H9 (cell line): ENCODE results near the gene CLEC2L. TPM values are rescaled to one million over a fixed set of nuclear protein-coding genes. Genes with fewer than 3 reads are reported as not detected.

Experiments used
- DNase-seq: peaks from one replicate; pipeline ENCODE4 v3.0.0-alpha.2; 2017
- H2AFZ ChIP-seq: one replicate; pipeline ENCODE4 v1.6.1; 2013; ENCODE audit warnings: mild to moderate bottlenecking, low read length, control low read depth, moderate library complexity
- H2AK5ac ChIP-seq: 2 replicates; pipeline ENCODE4 v1.6.1; 2013; ENCODE audit warnings: low read length, control low read depth, mixed read lengths; ENCODE audit not compliant: insufficient read length
- H2BK120ac ChIP-seq: one replicate; pipeline ENCODE4 v1.6.1; 2013; ENCODE audit warnings: low read depth, mild to moderate bottlenecking, low read length, control low read depth, inconsistent platforms; ENCODE audit not compliant: poor library complexity, severe bottlenecking
- H2BK12ac ChIP-seq: 2 replicates; pipeline ENCODE4 v1.6.1; 2013; ENCODE audit warnings: low read length, control low read depth, mixed read lengths, low read depth; ENCODE audit not compliant: insufficient read length
- H2BK15ac ChIP-seq: 2 replicates; pipeline ENCODE4 v1.6.1; 2013; ENCODE audit warnings: low read depth, low read length, control low read depth
- H2BK20ac ChIP-seq: one replicate; pipeline ENCODE4 v1.6.1; 2013; ENCODE audit warnings: low read depth, mild to moderate bottlenecking, low read length, control low read depth, inconsistent platforms; ENCODE audit not compliant: poor library complexity, severe bottlenecking
- H2BK5ac ChIP-seq: 2 replicates; pipeline ENCODE4 v1.6.1; 2013; ENCODE audit warnings: low read length, control low read depth, mixed read lengths; ENCODE audit not compliant: insufficient read length
- H3K14ac ChIP-seq: 2 replicates; pipeline ENCODE4 v1.6.1; 2013; ENCODE audit warnings: low read length, control low read depth; ENCODE audit not compliant: insufficient read depth
- H3K18ac ChIP-seq: 2 replicates; pipeline ENCODE4 v1.6.1; 2013; ENCODE audit warnings: low read depth, mild to moderate bottlenecking, mixed read lengths, low read length, control low read depth; ENCODE audit not compliant: insufficient read length
- H3K23ac ChIP-seq: 2 replicates; pipeline ENCODE4 v1.6.1; 2013; ENCODE audit warnings: low read length, control low read depth, mixed read lengths, low read depth; ENCODE audit not compliant: insufficient read length
- H3K23me2 ChIP-seq: 2 replicates; pipeline ENCODE4 v1.6.1; 2013; ENCODE audit warnings: low read depth, mild to moderate bottlenecking, mixed read lengths, low read length, control low read depth; ENCODE audit not compliant: insufficient read length, poor library complexity, severe bottlenecking
- H3K27ac ChIP-seq: 2 replicates; pipeline ENCODE4 v1.5.1; 2013; ENCODE audit warnings: low read length, control low read depth, mixed read lengths, low read depth; ENCODE audit not compliant: insufficient read length
- H3K27me3 ChIP-seq: 2 replicates; pipeline ENCODE4 v1.6.1; 2013; ENCODE audit warnings: low read length, control low read depth, inconsistent platforms; ENCODE audit not compliant: insufficient read depth
- H3K4ac ChIP-seq: 2 replicates; pipeline ENCODE4 v1.6.1; 2013; ENCODE audit warnings: low read depth, mild to moderate bottlenecking, control low read depth, inconsistent platforms, low read length, moderate library complexity
- H3K4me1 ChIP-seq: 2 replicates; pipeline ENCODE4 v1.6.1; 2013; ENCODE audit warnings: low read length, control low read depth, inconsistent platforms; ENCODE audit not compliant: insufficient read depth
- H3K4me2 ChIP-seq: 2 replicates; pipeline ENCODE4 v1.6.1; 2013; ENCODE audit warnings: low read length, control low read depth, mixed read lengths; ENCODE audit not compliant: insufficient read length, insufficient read depth
- H3K56ac ChIP-seq: 2 replicates; pipeline ENCODE4 v1.6.1; 2013; ENCODE audit warnings: low read depth, mild to moderate bottlenecking, mixed read lengths, low read length, control low read depth; ENCODE audit not compliant: insufficient read length
- H3K79me1 ChIP-seq: 2 replicates; pipeline ENCODE4 v1.6.1; 2013; ENCODE audit warnings: low read depth, mild to moderate bottlenecking, moderate library complexity, low read length, control low read depth, inconsistent platforms; ENCODE audit not compliant: insufficient read depth, poor library complexity, severe bottlenecking
- H3K79me2 ChIP-seq: 2 replicates; pipeline ENCODE4 v1.6.1; 2013; ENCODE audit warnings: low read length, control low read depth, inconsistent platforms; ENCODE audit not compliant: insufficient read depth
- H3K9ac ChIP-seq: 2 replicates; pipeline ENCODE4 v1.6.1; 2013; ENCODE audit warnings: low read length, control low read depth, mixed read lengths; ENCODE audit not compliant: insufficient read length; ENCODE audit errors: extremely low read depth
- H3K9me3 ChIP-seq: one replicate; pipeline ENCODE4 v1.6.1; 2013; ENCODE audit warnings: low read depth, low read length, inconsistent platforms; ENCODE audit not compliant: control insufficient read depth
- H3T11ph ChIP-seq: one replicate; pipeline ENCODE4 v1.6.1; 2013; ENCODE audit warnings: mild to moderate bottlenecking, low read length, control low read depth, inconsistent platforms
- H4K20me1 ChIP-seq: one replicate; pipeline ENCODE4 v1.6.1; 2013; ENCODE audit not compliant: control insufficient read depth, insufficient read length, insufficient read depth
- H4K5ac ChIP-seq: 2 replicates; pipeline ENCODE4 v1.6.1; 2013; ENCODE audit warnings: low read depth, mild to moderate bottlenecking, mixed read lengths, low read length, control low read depth; ENCODE audit not compliant: insufficient read length
- H4K8ac ChIP-seq: replicated peaks from 2 replicates; pipeline ENCODE4 v1.6.1; 2013; ENCODE audit warnings: low read length, control low read depth, mixed read lengths, low read depth; ENCODE audit not compliant: insufficient read length
- H4K91ac ChIP-seq: 2 replicates; pipeline ENCODE4 v1.6.1; 2013; ENCODE audit warnings: low read depth, mild to moderate bottlenecking, moderate library complexity, mixed read lengths, low read length, control low read depth; ENCODE audit not compliant: insufficient read length
- H3K27ac Mint-ChIP-seq, 3 experiments: 2 replicates in 2 of 3; 3 replicates in 1 of 3; pipeline ENCODE4 v1.8.0; 2020 to 2021; ENCODE audit warnings: mixed read lengths in 3 of 3, mild to moderate bottlenecking in 1 of 3, moderate library complexity in 1 of 3
- H3K27me3 Mint-ChIP-seq: 2 replicates; pipeline ENCODE4 v1.8.0; 2021; ENCODE audit warnings: low read depth, mild to moderate bottlenecking, moderate library complexity, mixed read lengths
- H3K36me3 Mint-ChIP-seq, 3 experiments: 2 replicates in 2 of 3; 3 replicates in 1 of 3; pipeline ENCODE4 v1.8.0; 2020 to 2021; ENCODE audit warnings: low read depth in 3 of 3, mixed read lengths in 3 of 3; ENCODE audit not compliant: insufficient read depth in 1 of 3
- H3K4me1 Mint-ChIP-seq, 2 experiments: 2 replicates each; pipeline ENCODE4 v1.8.0; 2020; ENCODE audit warnings: mixed read lengths in 2 of 2
- H3K4me3 Mint-ChIP-seq, 2 experiments: 2 replicates in 1 of 2; 3 replicates in 1 of 2; pipeline ENCODE4 v1.8.0; 2020 to 2021; ENCODE audit warnings: mild to moderate bottlenecking in 2 of 2, mixed read lengths in 2 of 2, moderate library complexity in 1 of 2
- H3K9me3 Mint-ChIP-seq, 2 experiments: 2 replicates in 1 of 2; 3 replicates in 1 of 2; pipeline ENCODE4 v1.8.0; 2020; ENCODE audit warnings: mild to moderate bottlenecking in 2 of 2, mixed read lengths in 2 of 2, moderate library complexity in 1 of 2
- CTCF ChIP-seq: fragments of 200-600 bp; sonication (generic); conservative IDR thresholded peaks from 3 replicates; pipeline ENCODE4 v1.8.0; 2021; ENCODE audit warnings: antibody characterized with exemption, mild to moderate bottlenecking
- WGBS: extraction: QIAGEN DNeasy Blood & Tissue Kit; methylation state at CpG from one replicate; pipeline ENCODE4 v1.1.7; 2013; ENCODE audit warnings: missing lambda C conversion rate, low lambda C conversion rate, mixed read lengths; ENCODE audit not compliant: insufficient read length; ENCODE audit errors: extremely low coverage; 5-methylcytosine and 5-hydroxymethylcytosine counted together
- total RNA-seq: library from RNA; stranded (reverse); gene quantifications from 2 replicates; pipeline ENCODE4 v1.2.1, GENCODE V29; 2021

CLEC2L gene
- total RNA-seq, 1 experiment from 2014 or later: 0.74 TPM

- H3K4me2 ChIP-seq: no peak overlapping the region
- Mint-ChIP-seq H3K27ac (peak overlapping the region in 2 of 3 experiments; percentile 32 to 75; a peak in 3 of 7 replicates), H3K4me3 (no peak overlapping the region), H3K9me3 (no peaks in the 10 kb centered on the region), H3K36me3 (peaks cover 0 to 10% (median 6%) of the 10 kb centered on the region in 3 experiments; a peak in 5 of 7 replicates), H3K4me1 (peaks cover 3 to 10% of the 10 kb centered on the region in 2 experiments), H3K27me3 (no peaks in the 10 kb centered on the region)
- no peak overlapping the region for H2BK15ac ChIP-seq
- no peak overlapping the region for H3K18ac ChIP-seq
- no peak for DNase-seq
- no CpG with 5 or more reads among the region's 7 CpGs for WGBS
- H2BK5ac ChIP-seq: no peak overlapping the region
- H4K5ac ChIP-seq: no peak overlapping the region
- H4K8ac ChIP-seq: no peak overlapping the region
- no peak overlapping the region for H3K4ac ChIP-seq
- H2AFZ ChIP-seq: no peak overlapping the region
- no peaks in the 10 kb centered on the region for H3K27me3 ChIP-seq
- H2BK12ac ChIP-seq: no peak overlapping the region
- H3K23ac ChIP-seq: no peak overlapping the region
- H3K23me2 ChIP-seq: no peaks in the 10 kb centered on the region
- no peaks in the 10 kb centered on the region for H3K9me3 ChIP-seq
- no peak overlapping the region for H2BK120ac ChIP-seq
- TF ChIP-seq CTCF: no peak
- H3K4me1 ChIP-seq: no peaks in the 10 kb centered on the region
- no peaks in the 10 kb centered on the region for H4K20me1 ChIP-seq
- H4K91ac ChIP-seq: no peak overlapping the region
- no peak overlapping the region for H3K27ac ChIP-seq
- H3K56ac ChIP-seq: no peak overlapping the region
- no peak overlapping the region for H3K14ac ChIP-seq
- H3K79me1 ChIP-seq: no peaks in the 10 kb centered on the region
- no peak overlapping the region for H2AK5ac ChIP-seq
- H2BK20ac ChIP-seq: no peak overlapping the region
- no peak overlapping the region for H3T11ph ChIP-seq
- no peaks in the 10 kb centered on the region for H3K79me2 ChIP-seq
- H3K9ac ChIP-seq: no peak overlapping the region
Measured at GRCh38 chr7:139588632-139589031, 65.1 kb downstream of the CLEC2L start.
